Effector memory CD8-positive, alpha-beta T cell (primary cell): ENCODE data around the gene OVCH2.
"Not testable (repeated sequence)": the region's sequence is repeated elsewhere in the genome, so short reads cannot be mapped to it uniquely, and the experiment has no call there.

ENCODE experiments used
- ATAC-seq: fragments of 150-1000 bp; cut with Tn5 transposase; replicated peaks from 2 replicates; pipeline ENCODE4 v1.10.0; 2021; ENCODE audit warnings: mild to moderate bottlenecking, moderate library complexity
- DNase-seq, 3 experiments: peaks; one replicate each; pipeline ENCODE4 v3.0.0; 2021
- H3K27ac Mint-ChIP-seq, 2 donors: one replicate each; pipeline ENCODE4 v1.8.0; 2022; ENCODE audit warnings: mild to moderate bottlenecking in 2 of 2, mixed read lengths in 2 of 2, moderate library complexity in 2 of 2
- H3K27me3 Mint-ChIP-seq, 2 donors: one replicate each; pipeline ENCODE4 v1.8.0; 2022; ENCODE audit warnings: mixed read lengths in 2 of 2
- H3K36me3 Mint-ChIP-seq: one replicate; pipeline ENCODE4 v1.8.0; 2022; ENCODE audit warnings: mild to moderate bottlenecking, moderate library complexity, mixed read lengths; ENCODE audit not compliant: insufficient read depth
- H3K4me1 Mint-ChIP-seq, 2 donors: one replicate each; pipeline ENCODE4 v1.8.0; 2022; ENCODE audit warnings: low read depth in 2 of 2, mixed read lengths in 2 of 2
- H3K4me3 Mint-ChIP-seq, 2 donors: one replicate each; pipeline ENCODE4 v1.8.0; 2022; ENCODE audit warnings: mild to moderate bottlenecking in 2 of 2, mixed read lengths in 2 of 2, moderate library complexity in 2 of 2
- H3K9me3 Mint-ChIP-seq, 2 donors: one replicate each; pipeline ENCODE4 v1.8.0; 2022; ENCODE audit warnings: mixed read lengths in 2 of 2
- total RNA-seq, 9 experiments: gene quantifications; one replicate each; lab custom pipeline; 2026; lab: John Stamatoyannopoulos, UW

The OVCH2 gene, protein sequence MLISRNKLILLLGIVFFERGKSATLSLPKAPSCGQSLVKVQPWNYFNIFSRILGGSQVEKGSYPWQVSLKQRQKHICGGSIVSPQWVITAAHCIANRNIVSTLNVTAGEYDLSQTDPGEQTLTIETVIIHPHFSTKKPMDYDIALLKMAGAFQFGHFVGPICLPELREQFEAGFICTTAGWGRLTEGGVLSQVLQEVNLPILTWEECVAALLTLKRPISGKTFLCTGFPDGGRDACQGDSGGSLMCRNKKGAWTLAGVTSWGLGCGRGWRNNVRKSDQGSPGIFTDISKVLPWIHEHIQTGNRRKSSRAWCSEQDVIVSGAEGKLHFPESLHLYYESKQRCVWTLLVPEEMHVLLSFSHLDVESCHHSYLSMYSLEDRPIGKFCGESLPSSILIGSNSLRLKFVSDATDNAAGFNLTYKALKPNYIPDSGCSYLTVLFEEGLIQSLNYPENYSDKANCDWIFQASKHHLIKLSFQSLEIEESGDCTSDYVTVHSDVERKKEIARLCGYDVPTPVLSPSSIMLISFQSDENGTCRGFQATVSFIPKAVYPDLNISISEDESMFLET
- total RNA-seq = 0 reads per million in 9 experiments

- DNase-seq = no peak
- Mint-ChIP-seq H3K27ac (no peak within 1 kb of the TSS), H3K4me3 (no peak within 1 kb of the TSS), H3K27me3 (peaks cover 32 to 43% of the 10 kb centered on the region in 2 donors), H3K4me1 (no peaks in the 10 kb centered on the region), H3K9me3 (no peaks in the 10 kb centered on the region), H3K36me3 (no peaks in the 10 kb centered on the region)
- no peak for ATAC-seq
These were observed at the start of gene OVCH2 for GRCh38 chr11:7706377-7706776. Gene OVCH2, minus strand, starts transcription at chr11:7706477. Its CDS starts 83 bp downstream, at chr11:7706394.

DNA sequence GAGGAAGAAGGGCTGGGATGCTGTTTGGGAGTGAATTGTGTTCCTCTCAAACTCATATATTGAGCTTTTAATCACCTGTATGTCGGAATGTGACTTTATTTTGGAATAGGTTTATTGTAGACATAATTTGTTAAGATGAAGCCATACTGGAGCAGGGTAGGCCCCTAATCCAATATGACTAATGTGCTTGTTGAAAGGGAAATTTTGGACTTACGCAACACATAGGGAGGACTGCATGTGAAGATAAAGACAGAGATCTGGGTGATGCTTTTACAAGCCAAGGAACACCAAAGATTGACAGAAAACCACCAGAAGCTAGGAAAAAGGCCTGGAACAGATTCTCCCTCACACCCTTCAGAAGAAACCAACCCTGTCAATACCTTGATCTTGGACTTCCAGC is 43.2 kb upstream of the OVCH2 start:
- Mint-ChIP-seq H3K27ac (no peak overlapping the region), H3K27me3 (peaks cover 5 to 8% of the 10 kb centered on the region in 2 donors), H3K4me3 (no peak overlapping the region), H3K9me3 (peaks cover 0 to 8% of the 10 kb centered on the region in 2 donors), H3K36me3 (no peaks in the 10 kb centered on the region), H3K4me1 (no peaks in the 10 kb centered on the region)
- DNase-seq (no peak), ATAC-seq (no peak)

DNA sequence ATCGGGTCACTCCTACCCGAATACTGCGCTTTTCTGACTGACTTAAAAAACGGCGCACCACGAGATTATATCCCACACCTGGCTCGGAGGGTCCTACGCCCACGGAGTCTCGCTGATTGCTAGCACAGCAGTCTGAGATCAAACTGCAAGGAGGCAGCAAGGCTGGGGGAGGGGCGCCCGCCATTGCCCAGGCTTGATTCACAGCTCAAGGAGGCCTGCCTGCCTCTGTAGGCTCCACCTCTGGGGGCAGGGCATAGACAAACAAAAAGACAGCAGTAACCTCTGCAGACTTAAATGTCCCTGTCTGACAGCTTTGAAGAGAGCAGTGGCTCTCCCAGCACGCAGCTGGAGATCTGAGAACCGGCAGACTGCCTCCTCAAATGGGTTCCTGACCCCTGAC is 28.5 kb upstream of the OVCH2 start:
- peaks cover 20 to 21% of the 10 kb centered on the region in 2 donors for H3K27me3 Mint-ChIP-seq
- not testable (repeated sequence) for H3K27ac Mint-ChIP-seq

DNA sequence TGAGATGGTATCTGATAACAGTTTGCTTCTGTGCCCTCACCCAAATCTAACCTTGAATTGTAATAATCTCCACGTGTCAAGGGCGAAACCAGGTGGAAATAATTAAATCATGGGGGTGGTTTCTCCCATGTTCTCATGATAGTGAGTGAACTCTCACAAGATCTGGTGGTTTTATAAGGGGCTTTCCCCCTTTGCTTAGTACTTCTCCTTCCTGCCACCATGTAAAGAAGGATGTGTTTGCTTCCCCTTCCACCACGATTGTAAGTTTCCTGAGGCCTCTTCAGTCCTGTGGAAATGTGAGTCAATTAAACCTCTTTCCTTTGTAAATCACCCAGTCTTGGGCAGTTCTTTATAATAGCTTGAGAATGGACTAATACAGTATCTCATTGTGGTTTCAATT is 8.5 kb upstream of the OVCH2 start:
- DNase-seq (no peak), ATAC-seq (no peak)
- Mint-ChIP-seq H3K9me3 (no peaks in the 10 kb centered on the region), H3K36me3 (no peaks in the 10 kb centered on the region), H3K4me3 (no peak overlapping the region), H3K27ac (no peak overlapping the region), H3K27me3 (peaks cover 12 to 37% of the 10 kb centered on the region in 2 donors), H3K4me1 (no peaks in the 10 kb centered on the region)

More for the DNA sequence above, 28.5 kb upstream of the OVCH2 start:
- DNase-seq, H3K4me3 Mint-ChIP-seq, H3K36me3 Mint-ChIP-seq, ATAC-seq, H3K4me1 Mint-ChIP-seq, H3K9me3 Mint-ChIP-seq: not testable (repeated sequence)

- Mint-ChIP-seq H3K27me3 (peaks cover 28 to 47% of the 10 kb centered on the region in 2 donors), H3K36me3 (no peaks in the 10 kb centered on the region), H3K4me3 (no peak overlapping the region), H3K4me1 (no peaks in the 10 kb centered on the region), H3K27ac (no peak overlapping the region), H3K9me3 (no peaks in the 10 kb centered on the region)
- ATAC-seq (no peak), DNase-seq (no peak)
These were observed 2.5 kb downstream of the OVCH2 start for GRCh38 chr11:7703740-7704139.

DNA sequence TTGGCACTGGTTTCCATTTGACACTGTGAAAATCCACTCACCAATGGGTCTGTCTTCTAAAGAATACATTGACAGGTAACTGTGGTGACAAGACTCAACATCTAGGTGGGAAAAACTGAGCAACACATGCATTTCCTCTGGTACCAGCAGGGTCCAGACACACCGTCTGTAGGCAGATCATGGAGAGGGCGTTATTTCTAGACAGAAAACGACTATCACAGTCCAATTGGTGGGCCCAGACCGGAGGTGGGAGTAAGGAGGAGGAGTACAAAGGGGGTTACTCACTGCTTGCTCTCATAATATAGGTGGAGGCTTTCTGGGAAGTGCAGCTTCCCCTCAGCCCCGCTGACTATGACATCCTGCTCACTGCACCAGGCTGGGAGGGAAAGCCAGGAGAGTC is 9.9 kb downstream of the OVCH2 start:
- DNase-seq = no peak
- no peak overlapping the region for H3K27ac Mint-ChIP-seq
- ATAC-seq = no peak
- peaks cover 47 to 52% of the 10 kb centered on the region in 2 donors for H3K27me3 Mint-ChIP-seq
- no peaks in the 10 kb centered on the region for H3K4me1 Mint-ChIP-seq
- no peaks in the 10 kb centered on the region for H3K9me3 Mint-ChIP-seq
- no peak overlapping the region for H3K4me3 Mint-ChIP-seq
- H3K36me3 Mint-ChIP-seq = no peaks in the 10 kb centered on the region

DNA sequence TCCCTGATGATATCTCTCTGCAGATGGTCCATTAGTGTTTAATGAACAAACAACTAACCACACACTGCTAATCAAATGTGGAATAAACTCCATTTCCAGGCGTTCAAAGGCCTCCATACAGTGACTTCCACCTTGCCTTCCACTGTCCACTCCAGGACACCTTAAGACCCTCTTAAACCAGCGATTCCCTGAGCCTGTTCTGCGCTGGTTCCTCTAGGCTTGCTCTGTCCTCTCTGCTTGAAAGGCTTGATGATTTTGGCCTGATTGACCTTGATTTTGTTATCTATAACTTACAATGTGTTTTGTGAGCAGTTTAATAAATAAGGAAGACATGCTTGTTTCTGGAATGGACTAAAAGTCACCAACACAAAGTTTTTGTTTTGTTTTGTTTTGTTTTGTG is 12.0 kb downstream of the OVCH2 start:
- Mint-ChIP-seq H3K27ac (no peak overlapping the region), H3K36me3 (no peaks in the 10 kb centered on the region), H3K9me3 (no peaks in the 10 kb centered on the region), H3K4me3 (no peak overlapping the region), H3K4me1 (no peaks in the 10 kb centered on the region), H3K27me3 (peaks cover 47 to 60% of the 10 kb centered on the region in 2 donors)
- ATAC-seq = no peak
- no peak for DNase-seq

DNA sequence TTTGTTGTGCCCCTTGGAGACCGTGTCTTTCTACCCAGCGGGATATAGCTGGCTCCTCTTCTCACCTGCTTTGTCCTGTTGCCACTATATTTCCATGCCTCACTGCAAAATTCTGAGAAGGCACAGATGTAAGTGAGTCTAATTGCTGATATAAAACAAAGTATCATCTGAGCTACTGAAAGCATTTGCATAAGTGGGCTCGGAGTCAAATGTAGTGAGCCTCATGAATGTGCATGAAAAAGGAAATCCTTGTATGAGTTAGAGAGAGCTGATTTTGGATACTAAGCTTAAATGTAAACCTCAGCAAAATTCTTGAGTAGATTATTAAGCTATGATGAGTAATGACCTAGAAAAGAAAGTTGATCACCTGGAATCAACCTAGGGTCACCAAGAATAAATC is 13.9 kb downstream of the OVCH2 start:
- no peak for ATAC-seq
- Mint-ChIP-seq H3K4me3 (no peak overlapping the region), H3K27me3 (peaks cover 52 to 70% of the 10 kb centered on the region in 2 donors), H3K27ac (no peak overlapping the region), H3K9me3 (no peaks in the 10 kb centered on the region), H3K4me1 (no peaks in the 10 kb centered on the region), H3K36me3 (no peaks in the 10 kb centered on the region)
- no peak for DNase-seq

- H3K36me3 Mint-ChIP-seq = no peaks in the 10 kb centered on the region
- H3K4me3 Mint-ChIP-seq = no peak overlapping the region
- no peaks in the 10 kb centered on the region for H3K9me3 Mint-ChIP-seq
- H3K4me1 Mint-ChIP-seq = no peaks in the 10 kb centered on the region
- peaks cover 54 to 70% of the 10 kb centered on the region in 2 donors for H3K27me3 Mint-ChIP-seq
- no peak overlapping the region for H3K27ac Mint-ChIP-seq
- ATAC-seq = no peak
- no peak for DNase-seq
These were observed 14.4 kb downstream of the OVCH2 start for GRCh38 chr11:7691759-7692350.

GRCh38 chr11:7690648-7691047 is 15.6 kb downstream of the OVCH2 start:
- H3K4me3 Mint-ChIP-seq = no peak overlapping the region
- no peaks in the 10 kb centered on the region for H3K36me3 Mint-ChIP-seq
- H3K9me3 Mint-ChIP-seq = no peaks in the 10 kb centered on the region
- ATAC-seq = no peak
- no peaks in the 10 kb centered on the region for H3K4me1 Mint-ChIP-seq
- no peak overlapping the region for H3K27ac Mint-ChIP-seq
- H3K27me3 Mint-ChIP-seq = peaks cover 54 to 70% of the 10 kb centered on the region in 2 donors
- DNase-seq = no peak

DNA sequence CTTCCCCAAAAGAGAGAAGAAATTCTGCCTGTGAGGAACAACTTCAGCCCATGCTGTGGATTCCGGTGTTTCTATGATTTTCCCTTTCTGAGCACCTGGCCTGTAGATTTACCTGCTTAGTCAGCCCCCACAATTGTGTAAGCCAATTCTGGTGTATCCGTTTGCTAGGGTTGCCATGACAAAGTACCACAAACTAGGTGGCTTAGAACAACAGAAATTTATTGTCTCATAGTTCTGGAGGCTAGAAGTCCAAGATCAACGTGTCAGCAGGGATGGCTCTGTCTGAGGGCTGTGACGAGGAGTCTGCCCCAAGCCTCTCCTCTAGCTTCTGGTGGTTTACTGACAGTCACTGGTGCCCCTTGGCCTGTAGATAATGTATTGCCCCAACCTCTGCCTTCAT is 17.0 kb downstream of the OVCH2 start:
- H3K36me3 Mint-ChIP-seq = no peaks in the 10 kb centered on the region
- H3K27me3 Mint-ChIP-seq = peaks cover 53 to 67% of the 10 kb centered on the region in 2 donors
- no peak for DNase-seq
- ATAC-seq = no peak
- H3K4me3 Mint-ChIP-seq = no peak overlapping the region
- no peak overlapping the region for H3K27ac Mint-ChIP-seq
- H3K4me1 Mint-ChIP-seq = no peaks in the 10 kb centered on the region
- H3K9me3 Mint-ChIP-seq = no peaks in the 10 kb centered on the region

DNA sequence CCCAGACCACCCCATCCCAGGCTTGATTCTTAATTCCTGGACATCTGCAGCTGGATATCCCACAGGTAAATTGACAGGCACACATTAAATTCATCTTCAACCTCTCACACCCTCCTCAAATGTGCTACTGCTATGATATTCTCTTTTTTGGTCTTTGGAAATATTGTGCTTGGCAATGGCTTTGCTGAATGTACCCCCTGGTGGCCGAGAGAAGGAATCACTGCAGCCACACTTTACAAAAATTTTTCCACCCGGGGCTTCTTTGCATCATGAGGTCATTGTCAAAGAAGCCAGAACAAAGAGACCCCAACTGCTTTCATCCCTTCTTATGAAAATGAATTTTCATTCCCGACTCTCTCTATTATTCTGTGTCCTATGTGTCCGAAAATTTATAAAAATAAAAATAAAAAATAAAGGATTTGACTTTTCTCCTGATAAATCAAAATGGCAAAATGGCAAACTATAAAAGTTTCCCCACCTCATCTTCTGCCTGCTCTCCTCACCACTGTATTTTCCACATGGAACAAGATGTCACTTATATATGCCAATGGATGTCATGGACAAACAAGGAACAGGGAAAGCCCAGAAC is 17.9 kb downstream of the OVCH2 start:
- ATAC-seq = no peak
- Mint-ChIP-seq H3K4me3 (no peak overlapping the region), H3K4me1 (no peaks in the 10 kb centered on the region), H3K27me3 (peaks cover 44 to 58% of the 10 kb centered on the region in 2 donors), H3K9me3 (no peaks in the 10 kb centered on the region), H3K27ac (no peak overlapping the region), H3K36me3 (no peaks in the 10 kb centered on the region)
- no peak for DNase-seq

GRCh38 chr11:7687386-7687785 is 18.9 kb downstream of the OVCH2 start:
- ATAC-seq (no peak), DNase-seq (no peak)
- H3K27ac Mint-ChIP-seq = no peak overlapping the region
- no peaks in the 10 kb centered on the region for H3K9me3 Mint-ChIP-seq
- no peaks in the 10 kb centered on the region for H3K36me3 Mint-ChIP-seq
- peaks cover 34 to 48% of the 10 kb centered on the region in 2 donors for H3K27me3 Mint-ChIP-seq
- H3K4me3 Mint-ChIP-seq = no peak overlapping the region
- H3K4me1 Mint-ChIP-seq = no peaks in the 10 kb centered on the region
